Placental epithelial cell (primary cell): Measurements from ENCODE around the gene SUGP1. TPM values are rescaled to one million over a fixed set of nuclear protein-coding genes. Genes with fewer than 3 reads are reported as not detected.

Experiments used
- small RNA-seq: library from RNA; depleted of rRNA; stranded (forward); fragments of <200 nt; gene quantifications from one replicate; pipeline ENCODE3, GENCODE V24; 2012
- total RNA-seq: library from RNA; depleted of rRNA; stranded (reverse); fragments of >200 nt; gene quantifications from 2 replicates; pipeline ENCODE4 v1.2.3, GENCODE V29; 2012

SUGP1 gene, protein sequence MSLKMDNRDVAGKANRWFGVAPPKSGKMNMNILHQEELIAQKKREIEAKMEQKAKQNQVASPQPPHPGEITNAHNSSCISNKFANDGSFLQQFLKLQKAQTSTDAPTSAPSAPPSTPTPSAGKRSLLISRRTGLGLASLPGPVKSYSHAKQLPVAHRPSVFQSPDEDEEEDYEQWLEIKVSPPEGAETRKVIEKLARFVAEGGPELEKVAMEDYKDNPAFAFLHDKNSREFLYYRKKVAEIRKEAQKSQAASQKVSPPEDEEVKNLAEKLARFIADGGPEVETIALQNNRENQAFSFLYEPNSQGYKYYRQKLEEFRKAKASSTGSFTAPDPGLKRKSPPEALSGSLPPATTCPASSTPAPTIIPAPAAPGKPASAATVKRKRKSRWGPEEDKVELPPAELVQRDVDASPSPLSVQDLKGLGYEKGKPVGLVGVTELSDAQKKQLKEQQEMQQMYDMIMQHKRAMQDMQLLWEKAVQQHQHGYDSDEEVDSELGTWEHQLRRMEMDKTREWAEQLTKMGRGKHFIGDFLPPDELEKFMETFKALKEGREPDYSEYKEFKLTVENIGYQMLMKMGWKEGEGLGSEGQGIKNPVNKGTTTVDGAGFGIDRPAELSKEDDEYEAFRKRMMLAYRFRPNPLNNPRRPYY
- total RNA-seq: 27.1 and 33.4 TPM in 2 replicates

DNA sequence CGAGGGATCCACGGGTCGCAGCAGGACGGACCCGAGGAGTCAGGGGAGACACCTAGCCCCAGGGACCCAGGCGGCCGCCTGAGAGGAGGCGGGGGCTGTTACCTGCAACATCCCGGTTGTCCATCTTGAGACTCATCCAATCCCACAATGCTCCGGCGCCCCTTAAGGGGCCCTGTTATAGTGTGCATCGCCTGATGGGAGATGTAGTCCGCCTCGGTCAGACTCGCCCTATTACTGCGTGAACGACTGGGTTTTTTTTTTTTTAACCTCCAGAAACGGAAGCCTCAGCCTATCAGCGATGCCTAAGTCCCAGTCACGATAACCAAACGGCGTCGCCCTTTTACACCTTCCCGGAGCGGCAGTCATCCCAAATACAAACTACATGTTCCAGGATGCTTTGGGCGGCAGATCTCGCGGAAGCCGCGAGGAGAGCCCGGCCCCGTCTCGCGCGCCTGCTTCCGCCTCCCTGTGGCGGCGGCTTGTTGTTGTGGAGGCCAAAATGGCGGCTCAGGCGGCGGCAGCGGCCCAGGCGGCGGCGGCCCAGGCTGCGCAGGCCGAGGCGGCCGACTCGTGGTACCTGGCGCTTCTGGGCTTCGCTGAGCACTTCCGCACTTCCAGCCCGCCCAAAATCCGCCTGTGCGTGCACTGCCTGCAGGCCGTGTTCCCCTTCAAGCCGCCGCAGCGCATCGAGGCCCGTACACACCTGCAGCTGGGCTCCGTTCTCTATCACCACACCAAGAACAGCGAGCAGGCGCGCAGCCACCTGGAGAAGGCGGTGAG, at the start of gene SUGP1, which contains the start of gene MAU2:
SUGP1 (minus strand) TSS at position 149 of the 780 bp plus-strand sequence; CDS start at position 136, 13 bp downstream.
MAU2 (plus strand) TSS at position 469 of the 780 bp plus-strand sequence; CDS start at position 500, 31 bp downstream.

Small RNA genes within 50 kb of the gene (small RNA-seq; reads per million reads assigned to genes)
- not detected for gene RNU6-1028P

Other genes with a start within 250 kb of the SUGP1 start
- 16.1 TPM in 2 replicates for gene TMEM161A, start 182.0 kb downstream of the SUGP1 start, total RNA-seq
- gene MEF2B, start 150.2 kb downstream of the SUGP1 start, total RNA-seq: 0.39 TPM in 1 of 2 replicates, not detected in the other
- gene BORCS8, start 128.4 kb downstream of the SUGP1 start, total RNA-seq: 11.0 and 15.7 TPM in 2 replicates
- gene RFXANK, start 128.3 kb downstream of the SUGP1 start, total RNA-seq: 53.6 and 64.8 TPM in 2 replicates
- 7.6 and 9.0 TPM in 2 replicates for gene NR2C2AP, start 117.1 kb downstream of the SUGP1 start, total RNA-seq
- under 0.01 TPM in 1 of 2 replicates, not detected in the other for gene NCAN, start 108.6 kb downstream of the SUGP1 start, total RNA-seq
- 1.2 and 2.0 TPM in 2 replicates for gene TM6SF2, start 47.2 kb downstream of the SUGP1 start, total RNA-seq
- gene MAU2, start 320 bp upstream of the SUGP1 start, total RNA-seq: 47.5 and 64.8 TPM in 2 replicates
- 55.0 and 69.0 TPM in 2 replicates for gene GATAD2A, start 85.2 kb upstream of the SUGP1 start, total RNA-seq
- gene TSSK6, start 195.0 kb upstream of the SUGP1 start, total RNA-seq: 1.1 and 3.1 TPM in 2 replicates
- gene NDUFA13, start 195.7 kb upstream of the SUGP1 start, total RNA-seq: 91.1 and 168 TPM in 2 replicates
- 0.39 and 0.76 TPM in 2 replicates for gene YJEFN3, start 208.4 kb upstream of the SUGP1 start, total RNA-seq
- 0.33 and 1.2 TPM in 2 replicates for gene CILP2, start 217.8 kb upstream of the SUGP1 start, total RNA-seq